GM12891 (cell line): ENCODE measurements around the gene SIK3.

ENCODE experiments used
- POLR2A ChIP-seq: IDR thresholded peaks from 2 replicates; pipeline ENCODE4 v1.6.1; 2011; ENCODE audit warnings: low read depth, low read length, control low read depth
- POLR2AphosphoS5 ChIP-seq: IDR thresholded peaks from 2 replicates; pipeline ENCODE4 v1.6.1; 2011; ENCODE audit warnings: low read depth, low read length, control low read depth
- POU2F2 ChIP-seq: IDR thresholded peaks from 2 replicates; pipeline ENCODE4 v1.6.1; 2011; ENCODE audit warnings: low read depth, mild to moderate bottlenecking, control low read depth, low read length, moderate library complexity
- TAF1 ChIP-seq: IDR thresholded peaks from 2 replicates; pipeline ENCODE4 v1.6.1; 2011; ENCODE audit warnings: low read depth, low read length, control low read depth

- TF ChIP-seq TAF1, result no peak
- no peak for TF ChIP-seq POU2F2
- no peak for TF ChIP-seq POLR2A
- TF ChIP-seq POLR2AphosphoS5, result no peak
Observed at GRCh38 chr11:117023178-117023577, 75.0 kb downstream of the SIK3 start.
